ENCODE measurements around the gene ACOT8.
A peak's percentile ranks its signal among the peaks of the same experiment; 100 is the strongest.

ACOT8 gene

DNA sequence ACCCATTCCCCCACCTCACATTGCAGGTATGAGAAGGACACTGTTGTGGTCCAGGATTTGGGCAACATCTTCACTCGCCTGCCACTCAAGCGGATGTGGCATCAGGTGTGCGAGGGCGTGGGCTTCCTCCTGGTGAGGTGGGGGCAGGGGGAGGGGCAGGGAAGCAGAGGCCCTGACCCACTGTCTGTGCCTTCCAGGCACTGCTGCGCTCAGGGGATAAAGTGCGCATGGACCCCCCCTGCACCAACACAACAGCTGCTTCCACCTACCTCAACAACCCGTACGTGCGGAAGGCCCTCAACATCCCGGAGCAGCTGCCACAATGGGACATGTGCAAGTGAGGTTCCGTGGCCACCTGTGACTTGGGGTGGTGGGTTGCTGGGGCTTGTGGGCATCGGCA lies 37.6 kb upstream of the ACOT8 start:
- Histone ChIP-seq H3K4me1 (ENCODE audit: low read length) (peaks cover 14% of the 10 kb centered on the region), H3K36me3 (replicated peaks; ENCODE audit: insufficient read depth, low read length) (no peaks in the 10 kb centered on the region), H3K9me2 (replicated peaks; ENCODE audit: insufficient read depth, low read length) (no peaks in the 10 kb centered on the region), H3K27me3 (replicated peaks; ENCODE audit: insufficient read depth, low read length) (no peaks in the 10 kb centered on the region), H3K79me2 (ENCODE audit: low read length) (peaks cover 18% of the 10 kb centered on the region), H3K9me3 (replicated peaks; ENCODE audit: insufficient read depth, low read length) (no peaks in the 10 kb centered on the region), H4K20me1 (ENCODE audit: insufficient read depth, low read length) (no peaks in the 10 kb centered on the region), H3K27ac (ENCODE audit: low read length) (no peak overlapping the region), H3F3A (ENCODE audit: insufficient read depth, low read length) (peaks cover 21% of the 10 kb centered on the region), H3K4me2 (ENCODE audit: low read depth, low read length) (no peak overlapping the region), H3K4me3 (ENCODE audit: low read length) (no peak overlapping the region), H3K9ac (ENCODE audit: low read length) (no peak overlapping the region), H2AFZ (ENCODE audit: low read length) (no peak overlapping the region)
- no peak for TF ChIP-seq EZH2 (optimal IDR thresholded peaks at IDR 0.05; ENCODE audit: low read depth, low read length)
- TF ChIP-seq, protein P1, sequence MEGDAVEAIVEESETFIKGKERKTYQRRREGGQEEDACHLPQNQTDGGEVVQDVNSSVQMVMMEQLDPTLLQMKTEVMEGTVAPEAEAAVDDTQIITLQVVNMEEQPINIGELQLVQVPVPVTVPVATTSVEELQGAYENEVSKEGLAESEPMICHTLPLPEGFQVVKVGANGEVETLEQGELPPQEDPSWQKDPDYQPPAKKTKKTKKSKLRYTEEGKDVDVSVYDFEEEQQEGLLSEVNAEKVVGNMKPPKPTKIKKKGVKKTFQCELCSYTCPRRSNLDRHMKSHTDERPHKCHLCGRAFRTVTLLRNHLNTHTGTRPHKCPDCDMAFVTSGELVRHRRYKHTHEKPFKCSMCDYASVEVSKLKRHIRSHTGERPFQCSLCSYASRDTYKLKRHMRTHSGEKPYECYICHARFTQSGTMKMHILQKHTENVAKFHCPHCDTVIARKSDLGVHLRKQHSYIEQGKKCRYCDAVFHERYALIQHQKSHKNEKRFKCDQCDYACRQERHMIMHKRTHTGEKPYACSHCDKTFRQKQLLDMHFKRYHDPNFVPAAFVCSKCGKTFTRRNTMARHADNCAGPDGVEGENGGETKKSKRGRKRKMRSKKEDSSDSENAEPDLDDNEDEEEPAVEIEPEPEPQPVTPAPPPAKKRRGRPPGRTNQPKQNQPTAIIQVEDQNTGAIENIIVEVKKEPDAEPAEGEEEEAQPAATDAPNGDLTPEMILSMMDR (IDR thresholded peaks at IDR 0.05; ENCODE audit: low read length): no peak
- TF ChIP-seq EZH2phosphoT487 (IDR thresholded peaks at IDR 0.05; ENCODE audit: low read length): no peak
- no peak for DNase-seq

DNA sequence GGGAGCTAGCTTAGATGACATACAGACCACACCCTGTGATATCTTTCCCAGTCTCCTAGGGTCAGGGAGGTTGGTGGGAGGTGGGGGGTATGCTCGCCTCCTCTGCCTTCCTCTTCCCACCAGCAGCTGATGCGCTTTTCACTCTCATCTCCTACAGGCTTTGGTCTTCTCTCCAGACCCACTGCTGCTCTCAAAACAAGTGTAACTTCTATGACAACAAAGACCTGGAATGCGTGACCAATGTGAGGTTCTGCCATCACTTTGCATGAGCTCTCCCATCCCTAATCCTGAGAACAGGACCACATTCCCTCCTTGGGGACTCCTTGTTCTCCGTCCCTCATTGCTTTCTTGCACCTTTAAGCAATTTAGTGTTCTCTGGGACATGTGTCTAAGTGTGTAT lies 36.6 kb upstream of the ACOT8 start:
- no peak for DNase-seq
- H3K27ac ChIP-seq (ENCODE audit: low read length): no peak overlapping the region; the same call in 1 of the 2 replicates

DNA sequence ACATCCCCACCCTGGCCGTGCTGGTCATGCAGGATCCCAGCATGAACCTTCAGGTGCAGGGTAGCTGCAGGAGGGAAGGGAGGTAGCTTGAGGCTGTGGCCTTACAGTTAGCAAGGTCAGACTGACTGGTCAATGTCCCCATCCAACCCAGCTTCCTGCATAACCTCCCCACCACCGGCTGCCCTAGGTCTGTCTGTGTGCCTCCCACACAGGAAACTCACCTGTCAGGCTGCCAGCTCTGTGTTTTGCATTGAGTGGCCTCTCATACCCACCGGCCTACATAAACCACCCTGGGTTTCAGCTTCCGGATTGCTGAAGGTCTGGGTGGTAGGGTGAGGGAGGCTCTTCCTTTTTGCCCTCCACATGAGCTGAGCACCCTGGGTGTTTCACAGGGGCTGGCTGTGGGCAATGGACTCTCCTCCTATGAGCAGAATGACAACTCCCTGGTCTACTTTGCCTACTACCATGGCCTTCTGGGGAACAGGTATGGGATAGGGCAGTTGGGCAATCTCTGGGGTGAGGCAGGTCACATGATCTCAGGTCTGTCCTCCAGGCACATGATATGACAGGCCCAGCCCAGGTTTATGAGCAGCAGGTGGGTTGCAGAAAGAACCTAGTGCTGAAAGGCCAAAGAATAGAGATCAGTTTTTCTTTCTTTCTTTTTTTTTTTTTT lies 35.8 kb upstream of the ACOT8 start:
- Histone ChIP-seq H3K9me3 (replicated peaks; ENCODE audit: insufficient read depth, low read length) (no peaks in the 10 kb centered on the region), H3F3A (ENCODE audit: insufficient read depth, low read length) (peaks cover 21% of the 10 kb centered on the region), H4K20me1 (ENCODE audit: insufficient read depth, low read length) (no peaks in the 10 kb centered on the region), H3K9me2 (replicated peaks; ENCODE audit: insufficient read depth, low read length) (no peaks in the 10 kb centered on the region), H3K27me3 (replicated peaks; ENCODE audit: insufficient read depth, low read length) (no peaks in the 10 kb centered on the region), H3K27ac (ENCODE audit: low read length) (peak overlapping the region; percentile 71), H3K9ac (ENCODE audit: low read length) (peak overlapping the region; percentile 30; the same call in 1 of the 2 replicates), H3K4me2 (ENCODE audit: low read depth, low read length) (peak overlapping the region; percentile 98), H3K4me3 (ENCODE audit: low read length) (peak overlapping the region; percentile 80; the same call in 1 of the 2 replicates), H2AFZ (ENCODE audit: low read length) (peak overlapping the region; percentile 25), H3K36me3 (replicated peaks; ENCODE audit: insufficient read depth, low read length) (no peaks in the 10 kb centered on the region), H3K79me2 (ENCODE audit: low read length) (peaks cover 18% of the 10 kb centered on the region), H3K4me1 (ENCODE audit: low read length) (peaks cover 14% of the 10 kb centered on the region)
- DNase-seq: peak; percentile 69
- TF ChIP-seq, protein P1 (IDR thresholded peaks at IDR 0.05; ENCODE audit: low read length): no peak
- TF ChIP-seq EZH2phosphoT487 (IDR thresholded peaks at IDR 0.05; ENCODE audit: low read length): no peak
- no peak for TF ChIP-seq EZH2 (optimal IDR thresholded peaks at IDR 0.05; ENCODE audit: low read depth, low read length)

More for the DNA sequence above, 36.6 kb upstream of the ACOT8 start:
- Histone ChIP-seq H3K27me3 (replicated peaks; ENCODE audit: insufficient read depth, low read length) (no peaks in the 10 kb centered on the region), H4K20me1 (ENCODE audit: insufficient read depth, low read length) (no peaks in the 10 kb centered on the region), H3K9me2 (replicated peaks; ENCODE audit: insufficient read depth, low read length) (no peaks in the 10 kb centered on the region), H3K4me3 (ENCODE audit: low read length) (no peak overlapping the region), H3K4me1 (ENCODE audit: low read length) (peaks cover 14% of the 10 kb centered on the region), H2AFZ (ENCODE audit: low read length) (no peak overlapping the region), H3K79me2 (ENCODE audit: low read length) (peaks cover 18% of the 10 kb centered on the region), H3K9me3 (replicated peaks; ENCODE audit: insufficient read depth, low read length) (no peaks in the 10 kb centered on the region), H3K36me3 (replicated peaks; ENCODE audit: insufficient read depth, low read length) (no peaks in the 10 kb centered on the region), H3K4me2 (ENCODE audit: low read depth, low read length) (no peak overlapping the region), H3F3A (ENCODE audit: insufficient read depth, low read length) (peaks cover 21% of the 10 kb centered on the region), H3K9ac (ENCODE audit: low read length) (no peak overlapping the region)
- no peak for TF ChIP-seq EZH2 (optimal IDR thresholded peaks at IDR 0.05; ENCODE audit: low read depth, low read length)
- TF ChIP-seq, protein P1 (IDR thresholded peaks at IDR 0.05; ENCODE audit: low read length): no peak
- TF ChIP-seq EZH2phosphoT487 (IDR thresholded peaks at IDR 0.05; ENCODE audit: low read length): no peak

All from MM.1S (cell line).